Measurements from ENCODE around the gene FAM187B.
"Not testable (repeated sequence)": the region's sequence is repeated elsewhere in the genome, so short reads cannot be mapped to it uniquely, and the experiment has no call there.

Gene FAM187B

DNA sequence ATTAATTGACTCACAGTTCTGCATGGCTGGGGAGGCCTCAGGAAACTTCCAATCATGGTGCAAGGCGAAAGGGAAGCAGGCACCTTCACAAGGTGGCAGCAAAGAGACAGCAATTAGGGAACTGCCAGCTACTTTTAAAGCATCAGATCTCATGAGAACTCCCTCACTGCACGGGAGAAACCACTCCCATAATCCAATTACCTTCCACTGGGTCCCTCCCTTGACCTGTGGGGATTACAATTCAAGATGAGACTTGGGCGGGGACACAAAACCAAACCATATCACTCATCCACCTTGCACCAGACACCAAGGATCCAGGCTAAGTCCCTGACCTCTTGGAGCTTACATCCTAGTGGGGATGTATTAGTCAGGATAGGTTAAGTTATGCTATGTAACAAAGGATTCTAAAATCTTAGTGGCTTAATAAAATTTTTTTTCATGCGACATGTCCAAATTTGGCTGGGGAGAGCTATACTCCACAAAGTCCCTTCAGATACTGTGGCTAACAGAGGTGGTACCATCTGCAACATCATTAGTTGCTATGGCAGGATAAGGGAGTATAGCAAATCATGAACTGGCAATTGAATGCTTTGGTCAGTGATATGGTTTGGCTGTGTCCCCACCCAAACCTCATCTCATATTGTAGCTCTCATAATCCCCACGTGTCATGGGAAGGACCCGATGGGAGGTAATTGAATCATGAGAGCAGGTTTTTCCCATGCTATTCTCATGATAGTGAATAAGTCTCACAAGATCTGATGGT lies 8.3 kb upstream of the FAM187B start:
- DNase-seq (ENCODE audit: low read depth in 2 of 2) = no peak

DNA sequence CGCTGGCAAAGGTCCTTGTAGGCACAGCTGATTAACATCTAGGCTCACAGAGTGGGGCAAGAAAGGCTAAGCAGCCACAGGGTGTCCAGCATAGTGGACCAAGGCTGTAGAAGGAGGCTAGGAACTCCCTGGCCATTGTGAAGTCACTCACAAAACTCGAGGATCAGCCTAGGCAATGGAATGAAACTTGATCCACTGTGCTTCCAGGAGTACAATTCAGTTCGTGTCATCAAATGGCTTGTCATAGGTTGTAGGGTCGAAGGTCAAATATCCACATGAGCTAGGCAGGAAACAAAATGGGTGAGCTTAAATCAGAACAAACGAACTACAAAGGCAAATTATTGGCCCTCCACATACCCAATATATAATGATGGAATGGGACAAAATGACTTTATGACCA lies 4.4 kb upstream of the FAM187B start:
- no peak for DNase-seq (ENCODE audit: low read depth in 2 of 2)

DNA sequence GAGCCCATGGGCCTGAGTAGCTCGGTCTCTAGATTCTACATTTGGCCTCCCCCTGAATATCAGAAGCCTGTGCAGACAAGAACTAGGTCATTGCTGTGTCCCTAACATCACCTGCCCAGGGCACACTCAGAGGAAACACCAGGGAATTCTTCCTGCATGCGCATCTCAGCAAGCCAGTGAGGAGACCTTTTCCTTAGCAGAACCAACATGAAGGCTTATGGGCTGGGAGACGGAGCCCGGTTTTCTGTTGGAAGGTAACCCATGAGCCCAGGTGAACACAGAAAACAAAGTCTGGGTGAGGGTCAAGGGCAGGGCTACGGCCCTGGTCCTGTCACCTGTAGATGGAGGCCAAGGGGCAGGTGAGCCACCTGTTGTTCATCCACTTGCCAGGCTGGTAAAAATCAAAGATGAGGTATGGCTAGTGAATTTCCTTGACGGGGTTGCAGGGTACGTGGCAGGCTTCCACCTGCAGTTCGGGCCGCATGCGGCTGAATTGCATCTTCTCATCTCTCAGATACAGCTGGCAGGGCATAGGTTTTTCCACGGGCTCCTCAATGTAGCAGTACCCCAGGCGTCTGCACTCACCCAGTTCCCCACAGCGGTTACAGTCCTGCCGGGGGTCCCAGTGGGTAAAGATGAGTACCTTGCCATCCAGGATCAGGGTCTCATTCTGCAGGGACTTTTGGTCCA lies 3.6 kb upstream of the FAM187B start:
- no peak for DNase-seq (ENCODE audit: low read depth in 2 of 2)

DNA sequence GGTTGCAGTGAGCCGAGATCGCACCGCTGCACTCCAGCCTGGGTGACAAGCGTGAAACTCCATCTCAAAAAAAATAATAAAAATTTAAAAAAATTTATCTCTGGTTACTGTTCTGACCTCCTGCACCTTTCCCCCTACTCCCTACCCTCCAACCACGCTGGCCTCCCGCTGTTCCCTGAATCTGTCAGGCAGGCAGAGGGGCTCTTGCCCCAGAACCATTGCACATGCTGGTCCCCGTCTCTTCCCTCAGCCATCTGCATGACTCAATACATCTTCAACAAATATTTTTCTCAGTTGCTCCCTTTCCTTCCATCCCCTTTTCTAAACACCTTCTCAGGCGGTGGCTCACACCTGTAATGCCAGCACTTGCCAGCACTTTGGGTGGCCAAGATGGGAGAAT lies 1.1 kb upstream of the FAM187B start:
- no peak for DNase-seq (ENCODE audit: low read depth in 2 of 2)

DNA sequence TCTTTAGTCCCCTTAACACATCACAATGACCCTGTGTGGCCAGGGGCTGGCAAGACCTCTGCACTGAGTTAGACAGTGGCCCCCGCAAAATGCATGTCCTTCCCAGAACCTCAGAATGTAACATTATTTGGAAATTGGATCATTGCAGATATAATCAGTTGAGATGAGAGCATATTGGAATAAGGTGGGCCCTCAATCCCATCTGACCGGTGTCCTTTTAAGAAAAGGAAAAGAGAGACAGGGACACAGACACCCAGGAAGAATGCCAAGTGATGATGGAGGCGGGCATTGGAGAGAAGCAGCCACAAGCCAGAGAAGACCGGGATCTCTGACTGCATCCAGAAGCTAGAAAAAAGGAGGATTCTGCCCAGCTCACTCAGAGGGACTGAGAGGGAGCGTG lies 1.8 kb downstream of the FAM187B start:
- no peak for DNase-seq (ENCODE audit: low read depth in 2 of 2)

DNA sequence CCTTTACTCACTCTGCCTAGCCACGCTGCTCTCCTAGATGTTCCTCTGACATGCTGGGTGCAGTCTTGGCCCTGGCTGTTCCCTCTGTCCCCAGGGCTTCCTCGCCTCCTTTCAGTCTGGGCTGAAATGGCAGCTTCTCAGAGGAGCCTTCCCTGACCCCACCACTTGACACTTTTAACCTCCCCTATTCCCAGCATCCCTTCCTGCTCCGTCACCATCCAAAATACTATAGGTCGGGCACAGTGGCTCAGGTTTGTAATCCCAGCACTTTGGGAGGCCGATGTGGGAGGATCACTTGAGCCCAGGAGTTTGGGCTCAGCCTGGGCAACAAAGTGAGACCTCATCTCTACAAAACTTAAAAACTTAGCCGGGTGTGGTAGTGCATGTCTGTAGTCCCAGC lies 2.6 kb downstream of the FAM187B start:
- DNase-seq (ENCODE audit: low read depth in 2 of 2) = no peak

DNA sequence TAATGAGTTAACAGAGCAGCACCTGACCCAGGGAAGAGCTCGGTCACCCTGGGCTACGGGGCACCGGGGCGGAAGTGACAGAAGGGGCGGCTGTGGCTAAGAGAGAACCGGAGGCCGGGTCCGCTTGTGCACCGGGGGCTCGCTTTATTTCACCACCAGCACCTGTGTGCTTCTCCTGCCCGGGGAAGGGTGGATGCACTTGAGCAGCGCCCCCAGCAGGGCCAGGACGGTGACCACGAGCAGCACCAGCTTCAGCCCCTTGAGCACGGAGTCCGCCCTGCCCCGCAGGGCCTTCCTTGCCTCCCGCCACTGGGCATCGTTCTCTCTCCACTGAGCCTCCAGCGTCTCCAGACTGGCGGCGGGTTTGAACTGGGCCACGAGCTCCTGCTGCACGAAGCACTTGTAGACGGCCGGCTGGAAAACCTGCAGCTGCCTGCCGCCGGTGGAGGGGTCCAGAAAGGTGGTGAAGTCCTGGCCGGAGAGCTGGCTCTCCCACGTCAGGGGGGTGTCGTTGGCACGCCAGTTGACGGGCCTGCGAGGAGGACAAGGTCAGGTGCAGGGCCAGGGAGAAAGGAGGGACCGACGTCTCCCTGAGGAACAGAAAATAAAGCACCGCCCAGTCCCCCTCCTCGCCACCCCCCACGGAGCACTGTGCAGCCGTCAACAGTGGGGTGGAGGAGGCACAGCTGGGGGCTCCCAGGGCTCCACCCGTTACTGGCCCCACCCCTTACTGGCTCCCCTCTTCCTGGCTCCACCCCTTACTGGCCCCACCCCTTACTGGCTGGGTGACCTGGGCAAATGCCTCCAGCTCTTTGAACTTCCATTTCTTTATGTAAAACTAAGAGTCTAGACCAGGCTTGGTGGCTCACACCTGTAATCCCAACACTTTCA lies 3.6 kb downstream of the FAM187B start:
- DNase-seq (ENCODE audit: low read depth in 2 of 2) = no peak

DNA sequence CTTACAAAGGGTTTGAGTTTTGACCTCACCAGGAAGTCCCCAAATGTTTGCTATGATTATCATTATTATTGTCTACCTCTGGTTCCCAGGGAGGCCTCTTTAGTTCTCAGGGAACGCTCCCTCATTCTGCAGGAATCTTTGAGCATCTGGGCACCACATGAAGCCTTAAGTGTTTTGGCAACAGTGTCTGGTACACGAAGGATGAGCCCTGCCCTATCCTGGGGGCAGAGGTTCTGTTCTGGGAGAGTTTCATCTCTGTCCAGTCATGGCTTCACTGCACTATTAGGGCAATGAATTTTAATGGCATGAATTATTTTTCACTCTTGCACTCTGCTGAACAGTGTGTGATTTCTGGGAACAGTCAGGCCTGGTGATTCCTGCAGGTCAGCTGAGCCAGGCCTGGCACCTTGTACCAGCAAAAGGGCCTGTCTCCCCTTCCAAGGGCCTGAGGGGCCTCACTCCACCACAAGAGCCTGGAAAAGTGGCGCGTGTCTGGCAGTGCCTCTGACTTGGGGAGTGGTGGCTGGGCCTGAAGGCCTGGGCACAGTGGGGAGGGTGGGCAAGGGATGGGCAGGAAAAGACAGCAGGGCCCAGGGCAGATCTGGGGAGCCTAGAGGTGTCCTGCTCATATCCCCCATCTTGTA lies 4.6 kb downstream of the FAM187B start:
- DNase-seq (ENCODE audit: low read depth in 2 of 2) = no peak

DNA sequence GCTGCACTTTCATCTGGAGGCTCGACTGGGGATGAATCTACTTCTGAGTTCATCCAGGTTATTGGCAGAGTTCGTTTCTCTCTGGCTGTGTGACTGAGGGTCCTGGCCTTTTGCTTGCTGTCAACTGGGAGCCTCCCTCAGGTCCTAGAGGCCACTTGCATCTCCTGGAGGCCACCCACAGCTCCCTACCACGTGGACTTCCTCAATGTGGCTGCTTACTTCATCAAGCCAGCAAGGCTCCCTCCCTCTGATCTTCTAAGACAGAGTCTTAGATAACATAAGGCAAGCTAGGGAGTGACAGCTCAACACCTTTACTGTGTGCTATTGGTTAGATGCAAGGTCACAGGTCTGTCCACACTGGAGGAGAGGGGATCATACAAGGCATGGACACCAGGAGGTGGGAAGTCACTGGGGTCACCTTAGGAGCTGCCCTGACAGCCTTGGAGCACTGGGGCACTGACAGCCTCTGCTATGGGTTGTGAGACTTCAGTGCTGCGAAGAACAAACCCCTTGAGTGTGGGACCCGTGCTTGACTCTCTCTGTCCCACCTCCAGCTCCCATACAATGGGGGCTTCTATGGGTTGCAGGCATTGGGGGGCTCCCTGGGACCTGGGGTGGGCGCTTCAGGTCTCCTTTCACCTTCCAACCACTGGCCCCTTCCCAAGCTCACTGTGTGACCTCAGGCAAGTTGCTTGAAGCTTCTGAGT lies 5.3 kb downstream of the FAM187B start:
- no peak for DNase-seq (ENCODE audit: low read depth in 2 of 2)

DNA sequence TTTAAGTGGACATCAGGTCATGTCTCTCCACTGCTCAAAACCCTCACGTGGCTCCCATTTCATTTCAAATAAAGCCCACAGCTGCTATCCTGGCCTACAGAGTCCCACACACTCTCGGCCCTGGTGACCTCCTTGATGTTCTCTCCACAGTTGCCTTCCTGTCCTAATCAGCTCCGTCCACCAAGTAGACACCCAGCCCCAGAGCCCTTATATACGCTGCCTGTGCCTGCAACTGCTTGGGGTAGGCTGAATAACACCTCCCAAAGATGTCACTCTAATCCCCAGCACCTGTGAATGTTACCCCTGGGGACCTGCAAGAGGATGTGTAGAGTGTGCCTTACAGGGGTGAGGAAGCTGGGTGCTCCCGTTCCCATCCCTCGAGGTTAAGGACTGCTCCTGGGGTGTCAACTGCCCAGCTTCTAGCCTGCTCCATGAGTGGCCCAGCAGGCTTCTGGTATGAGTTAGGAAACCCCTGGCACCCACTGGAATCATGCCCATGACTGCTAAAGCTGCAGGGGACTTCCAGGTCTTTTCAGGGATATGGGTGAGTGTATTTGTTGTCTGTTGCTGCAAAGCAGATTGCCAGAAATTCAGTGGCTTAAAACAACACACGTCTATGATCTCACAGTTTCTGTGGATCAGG lies 6.0 kb downstream of the FAM187B start:
- no peak for DNase-seq (ENCODE audit: low read depth in 2 of 2)

DNA sequence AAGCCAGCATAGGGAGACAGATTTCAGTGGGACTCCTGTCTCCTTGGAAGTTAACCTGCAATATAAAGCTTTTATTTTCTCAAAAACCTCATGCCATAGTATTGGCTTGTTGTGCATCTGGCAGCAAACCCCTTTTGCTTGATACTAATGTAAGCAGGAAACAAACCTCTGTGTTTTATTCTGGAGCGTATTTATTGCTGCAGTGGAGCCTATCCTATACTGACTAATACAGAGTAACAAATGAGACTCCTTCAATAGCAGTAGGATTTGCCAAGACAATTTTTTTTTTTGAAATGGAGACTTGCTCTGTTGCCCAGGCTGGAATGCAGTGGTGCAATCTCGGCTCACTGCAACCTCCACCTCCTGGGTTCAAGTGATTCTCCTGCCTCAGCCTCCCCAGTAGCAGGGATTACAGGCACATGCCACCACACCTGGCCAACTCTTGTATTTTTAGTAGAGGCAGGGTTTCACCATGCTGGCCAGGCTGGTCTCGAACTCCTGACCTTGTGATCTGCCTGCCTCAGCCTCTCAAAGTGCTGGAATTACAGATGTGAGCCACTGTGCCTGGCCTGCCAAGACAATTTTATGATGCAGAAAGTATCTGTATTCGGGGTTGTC lies 7.5 kb downstream of the FAM187B start:
- not testable (repeated sequence) for DNase-seq (ENCODE audit: low read depth in 2 of 2)

DNA sequence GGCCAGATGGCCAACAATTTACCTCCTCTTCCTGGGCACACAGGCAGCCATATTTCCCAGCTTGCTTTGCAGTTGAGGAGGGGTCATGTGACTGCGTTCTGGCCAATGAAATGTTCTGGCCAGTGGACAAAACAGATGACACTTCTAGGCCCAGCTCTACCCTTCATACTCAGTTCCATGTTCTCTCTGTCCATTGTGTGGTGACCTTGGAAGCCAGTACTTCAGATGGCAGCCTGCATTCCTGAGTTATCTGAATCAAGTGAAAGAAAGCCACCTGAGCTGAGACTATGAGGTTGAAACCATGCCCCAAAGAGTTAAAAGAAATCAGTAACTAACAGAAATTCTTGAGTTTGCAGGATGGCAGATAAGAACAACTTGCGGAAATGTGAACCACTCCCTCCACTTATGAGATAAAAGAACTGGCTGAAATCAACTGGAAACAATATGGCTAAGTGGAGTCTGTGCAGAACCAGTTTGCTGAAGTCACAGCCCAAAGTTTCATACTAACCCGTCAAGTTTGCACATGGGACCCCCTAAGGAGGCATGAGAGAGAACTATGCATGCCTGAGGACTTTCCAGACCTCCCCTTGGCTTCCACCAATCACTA lies 8.1 kb downstream of the FAM187B start:
- DNase-seq (ENCODE audit: low read depth in 2 of 2) = no peak

DNA sequence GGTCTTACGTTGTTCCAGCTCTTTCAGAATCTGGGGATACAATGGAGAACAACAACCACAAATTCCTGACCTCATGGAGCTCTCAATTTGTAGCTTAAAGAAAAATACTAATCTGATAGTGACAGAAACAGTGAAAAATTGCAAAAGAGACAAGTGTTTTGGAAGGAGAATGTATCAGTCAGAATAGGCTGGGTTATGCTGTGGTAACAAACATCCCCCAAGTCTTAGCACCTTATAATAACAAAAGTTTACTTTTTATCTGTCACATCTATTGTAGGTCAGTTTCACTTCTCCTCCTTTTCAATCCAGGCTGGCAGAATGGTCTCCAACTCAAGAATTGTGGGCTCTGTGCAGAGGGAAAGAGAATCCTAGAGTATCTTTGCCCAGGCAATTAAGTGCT lies 9.5 kb downstream of the FAM187B start:
- no peak for DNase-seq (ENCODE audit: low read depth in 2 of 2)

DNA sequence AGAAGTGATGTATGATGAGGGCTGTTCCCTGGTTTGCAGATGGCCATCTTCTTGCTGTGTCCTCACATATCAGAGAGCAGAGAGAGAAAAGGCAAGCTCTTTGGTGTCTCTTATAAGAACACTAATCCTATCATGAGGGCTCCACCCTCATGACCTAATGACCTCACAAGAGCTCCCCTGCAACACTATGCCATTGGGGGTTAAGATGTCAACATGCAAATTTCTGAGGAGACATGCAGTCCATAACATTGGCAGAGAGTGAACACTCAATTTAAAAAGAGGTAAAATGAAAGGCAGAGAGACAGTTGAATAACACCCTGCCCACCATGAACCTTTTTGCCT lies 10.9 kb downstream of the FAM187B start:
- DNase-seq (ENCODE audit: low read depth in 2 of 2) = no peak

DNA sequence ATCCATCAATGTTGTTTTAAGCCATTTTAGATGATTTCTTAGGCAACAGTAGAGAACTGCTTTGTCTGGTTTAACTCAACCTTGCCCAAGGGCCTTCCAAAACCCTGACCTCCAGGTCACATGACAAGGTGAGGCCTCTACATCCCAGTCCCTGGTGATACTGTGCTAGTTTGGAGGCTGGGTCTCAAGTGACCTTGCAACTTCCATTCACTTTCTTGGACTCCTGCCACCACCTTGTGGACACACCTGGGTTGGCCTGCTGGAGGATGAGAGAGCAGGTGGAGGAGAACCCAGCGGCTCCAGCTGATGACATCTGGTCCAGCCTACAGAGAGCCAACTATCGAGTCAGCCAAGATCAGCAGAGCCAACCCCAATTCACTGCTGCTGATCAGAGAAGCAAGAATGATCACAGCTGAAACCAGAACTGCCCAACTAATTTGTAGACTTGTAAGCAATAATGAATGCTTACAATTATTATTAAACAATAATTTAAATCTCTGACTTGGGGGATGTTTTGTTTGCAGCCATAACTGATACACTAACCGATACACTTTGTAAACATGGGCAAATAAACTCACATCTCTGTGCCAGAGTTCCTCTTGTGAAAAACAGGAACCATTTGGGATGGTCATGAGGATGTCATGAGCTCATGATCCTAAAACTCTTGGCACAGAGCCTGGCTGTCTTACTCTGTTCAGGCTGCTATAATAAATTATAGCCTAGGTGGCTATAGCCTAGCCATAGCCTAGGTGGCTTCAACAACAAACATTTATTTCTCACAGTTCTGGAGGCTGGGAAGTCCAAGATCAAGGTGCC lies 11.5 kb downstream of the FAM187B start:
- DNase-seq (ENCODE audit: low read depth in 2 of 2) = no peak

DNA sequence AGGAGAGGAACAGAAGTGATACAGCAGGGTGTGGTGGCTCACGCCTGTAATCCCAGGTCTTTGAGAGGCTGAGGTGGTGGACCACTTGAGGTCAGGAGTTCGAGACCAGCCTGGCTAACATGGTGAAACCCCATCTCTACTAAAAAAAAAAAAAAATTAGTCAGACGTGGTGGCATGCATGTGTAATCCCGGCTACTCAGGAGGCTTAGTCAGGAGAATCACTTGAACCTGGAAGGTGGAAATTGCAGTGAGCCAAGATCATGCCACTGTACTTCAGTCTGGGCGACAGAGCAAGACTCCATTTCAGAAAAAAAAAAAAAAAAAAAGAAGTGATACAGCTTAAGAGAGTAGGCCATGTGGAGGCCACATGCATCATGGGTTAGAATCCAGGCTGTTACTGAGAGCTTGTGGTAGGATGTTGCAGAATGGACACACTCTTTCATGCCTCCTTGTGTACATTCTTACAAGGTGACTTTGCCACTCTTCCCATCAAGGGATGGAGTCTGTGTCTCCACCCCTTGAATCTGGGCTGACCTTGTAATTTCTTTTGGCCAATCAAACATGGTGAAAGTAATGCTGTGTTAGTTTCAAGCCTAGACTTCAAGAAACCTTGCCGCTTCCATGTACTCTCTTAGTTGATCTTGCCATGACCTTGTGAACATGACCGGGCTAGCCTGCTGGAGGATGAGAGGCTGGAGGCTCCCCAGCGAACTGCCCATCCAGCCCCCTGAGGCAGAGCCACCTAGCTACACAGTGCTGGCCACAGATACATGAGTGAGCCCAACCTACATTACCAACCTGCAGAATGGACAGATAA lies 12.3 kb downstream of the FAM187B start:
- no peak for DNase-seq (ENCODE audit: low read depth in 2 of 2)

DNA sequence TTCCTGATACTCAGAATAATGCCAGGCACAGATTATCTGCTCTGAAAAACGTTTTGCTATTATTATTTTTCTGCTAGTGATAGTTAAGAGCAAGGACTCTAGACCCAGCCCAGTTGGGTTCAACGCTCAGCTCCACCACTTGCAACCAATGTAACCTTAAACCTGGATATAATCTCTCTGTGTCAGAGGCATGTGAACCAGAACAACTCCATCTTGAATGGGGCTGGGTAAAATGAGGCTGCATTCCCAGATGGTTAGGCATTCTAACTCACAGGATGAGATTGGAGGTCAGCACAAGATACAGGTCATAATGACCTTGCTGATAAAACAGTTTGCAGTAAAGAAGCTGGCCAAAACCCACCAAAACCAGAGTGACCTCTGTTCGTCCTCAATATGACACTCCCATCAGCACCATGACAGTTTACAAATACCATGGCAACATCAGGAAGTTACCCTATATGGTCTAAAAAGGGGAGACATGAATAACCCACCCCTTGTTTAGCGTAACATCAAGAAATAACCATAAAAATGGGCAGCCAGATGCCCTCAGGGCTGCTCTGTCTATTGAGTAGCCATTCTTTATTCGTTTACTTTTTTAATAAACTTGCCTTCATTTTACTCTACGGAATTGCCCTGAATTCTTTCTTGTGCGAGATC lies 13.6 kb downstream of the FAM187B start:
- no peak for DNase-seq (ENCODE audit: low read depth in 2 of 2)

Measured in stimulated activated CD8-positive, alpha-beta memory T cell treated with anti-CD3 and anti-CD28 coated beads, Interleukin-2, amount 100 ng/mL, for 1 hour (primary cell).